Liver (tissue), 3 donors: ENCODE measurements around the gene TOMM5.
A peak's percentile ranks its signal among the peaks of the same experiment; 100 is the strongest.

Experiments
- ATF3 ChIP-seq: IDR thresholded peaks from 2 replicates; pipeline ENCODE4 v1.6.1; 2016; ENCODE audit warnings: antibody characterized with exemption
- CTCF ChIP-seq: fragments of 150-350 bp; IDR thresholded peaks from 2 replicates; pipeline ENCODE4 v1.5.1; 2017; ENCODE audit warnings: improper control_type of control experiment, low read depth, low read length; ENCODE audit not compliant: missing input control
- FOXA1 ChIP-seq: IDR thresholded peaks from 2 replicates; pipeline ENCODE4 v1.6.1; 2016; ENCODE audit warnings: antibody characterized with exemption
- GABPA ChIP-seq, 2 donors: IDR thresholded peaks in 1 of 2; conservative IDR thresholded peaks in 1 of 2; 2 replicates each; pipeline ENCODE4 v1.6.1; 2016; ENCODE audit warnings: antibody characterized with exemption in 2 of 2, mild to moderate bottlenecking in 1 of 2, moderate library complexity in 1 of 2
- HNF4A ChIP-seq, 2 donors: conservative IDR thresholded peaks; 2 replicates each; pipeline ENCODE4 v1.6.1; 2016; ENCODE audit warnings: antibody characterized with exemption in 2 of 2, mild to moderate bottlenecking in 2 of 2
- JUND ChIP-seq, 2 donors: IDR thresholded peaks; 2 replicates each; pipeline ENCODE4 v1.6.1; 2016; ENCODE audit warnings: antibody characterized with exemption in 2 of 2
- MAX ChIP-seq: IDR thresholded peaks from 2 replicates; pipeline ENCODE4 v1.6.1; 2016; ENCODE audit warnings: antibody characterized with exemption
- RAD21 ChIP-seq, 2 donors: IDR thresholded peaks; 2 replicates each; pipeline ENCODE4 v1.6.1; 2016; ENCODE audit warnings: antibody characterized with exemption in 2 of 2, mild to moderate bottlenecking in 2 of 2
- REST ChIP-seq: IDR thresholded peaks from 2 replicates; pipeline ENCODE4 v1.6.1; 2016; ENCODE audit warnings: antibody characterized with exemption, mild to moderate bottlenecking
- RXRA ChIP-seq, 2 donors: IDR thresholded peaks; 2 replicates each; pipeline ENCODE4 v1.6.1; 2017 to 2018; ENCODE audit warnings: antibody characterized with exemption in 2 of 2, mild to moderate bottlenecking in 1 of 2
- SP1 ChIP-seq: IDR thresholded peaks from 2 replicates; pipeline ENCODE4 v1.6.1; 2018; ENCODE audit warnings: antibody characterized with exemption, mild to moderate bottlenecking
- TAF1 ChIP-seq: conservative IDR thresholded peaks from 2 replicates; pipeline ENCODE4 v1.6.1; 2016; ENCODE audit warnings: antibody characterized with exemption, mild to moderate bottlenecking
- YY1 ChIP-seq: IDR thresholded peaks from 2 replicates; pipeline ENCODE4 v1.6.1; 2016; ENCODE audit warnings: antibody characterized with exemption, mild to moderate bottlenecking
- ZBTB33 ChIP-seq: IDR thresholded peaks from 2 replicates; pipeline ENCODE4 v1.6.1; 2016; ENCODE audit warnings: antibody characterized with exemption
- donor health status: healthy.
- donor health status: healthy.

GRCh38 chr9:37582548-37583157 is 9.7 kb downstream of the TOMM5 start:
- TF ChIP-seq SP1 (no peak), CTCF (peak; percentile 70), REST (no peak), RAD21 (IDR thresholded peaks at IDR 0.05) (peak; percentile 77 to 81), GABPA (IDR thresholded peaks at IDR 0.05 in 1 of 2, conservative IDR thresholded peaks at IDR 0.05 in 1 of 2) (no peak), ATF3 (no peak), JUND (IDR thresholded peaks at IDR 0.05) (no peak), TAF1 (no peak), MAX (no peak), HNF4A (conservative IDR thresholded peaks at IDR 0.05) (peak; percentile 10 to 45), YY1 (no peak), FOXA1 (no peak), ZBTB33 (no peak), RXRA (IDR thresholded peaks at IDR 0.05) (no peak)
